Measurements from ENCODE around the gene GBGT1. TPM values are rescaled to one million over a fixed set of nuclear protein-coding genes. Genes with fewer than 3 reads are reported as not detected.

Gene GBGT1
- total RNA-seq, 1 experiment from 2014 or later, result 16.5 TPM

GRCh38 chr9:133120501-133121197 lies 43.1 kb downstream of the GBGT1 start:
- Mint-ChIP-seq H3K27me3 (ENCODE audit: low read depth) (peaks cover 58% of the 10 kb centered on the region), H3K36me3 (no peaks in the 10 kb centered on the region), H3K4me3 (peak overlapping the region; percentile 75), H3K9me3 (no peaks in the 10 kb centered on the region), H3K4me1 (peaks cover 12% of the 10 kb centered on the region), H3K27ac (no peak overlapping the region)
- ATAC-seq (peak; percentile 6), DNase-seq (ENCODE audit: low spot score) (no peak)
- CTCF ChIA-PET, result interaction anchor here (1.0 to 6.0 kb wide), 3 partner anchors 11 to 27 kb away, joined by 3 to 70 read pairs (median 8); no protein-coding TSS in a partner anchor
- POLR2A ChIA-PET, result no interaction called here
- no peak for TF ChIP-seq JUN (CRISPR knock-in tag; IDR thresholded peaks at IDR 0.05)
- TF ChIP-seq E2F5 (CRISPR knock-in tag; IDR thresholded peaks at IDR 0.05), result no peak
- TF ChIP-seq GABPB1 (CRISPR knock-in tag; IDR thresholded peaks at IDR 0.05), result no peak
- no peak for TF ChIP-seq ZNF532 (CRISPR knock-in tag; IDR thresholded peaks at IDR 0.05; ENCODE audit: borderline replicate concordance)
- TF ChIP-seq MYBL2 (CRISPR knock-in tag; IDR thresholded peaks at IDR 0.05), result no peak
- TF ChIP-seq ZNF671 (CRISPR knock-in tag; IDR thresholded peaks at IDR 0.05), result no peak
- TF ChIP-seq ZNF219 (CRISPR knock-in tag; IDR thresholded peaks at IDR 0.05; ENCODE audit: borderline replicate concordance), result no peak
- no peak for TF ChIP-seq IRF1 (CRISPR knock-in tag; IDR thresholded peaks at IDR 0.05)
- no peak for TF ChIP-seq ELF4 (CRISPR knock-in tag; IDR thresholded peaks at IDR 0.05; ENCODE audit: low read depth)
- TF ChIP-seq OVOL2 (CRISPR knock-in tag; IDR thresholded peaks at IDR 0.05; ENCODE audit: borderline replicate concordance), result no peak
- TF ChIP-seq ZNF121 (CRISPR knock-in tag; IDR thresholded peaks at IDR 0.05), result no peak
- no peak for TF ChIP-seq FOXP1 (CRISPR knock-in tag; IDR thresholded peaks at IDR 0.05; ENCODE audit: borderline replicate concordance)
- TF ChIP-seq MXD4 (CRISPR knock-in tag; IDR thresholded peaks at IDR 0.05; ENCODE audit: borderline replicate concordance), result no peak
- TF ChIP-seq E2F1 (CRISPR knock-in tag; IDR thresholded peaks at IDR 0.05), result no peak
- TF ChIP-seq MAX (CRISPR knock-in tag; IDR thresholded peaks at IDR 0.05), result no peak
- no peak for TF ChIP-seq FOXK1 (CRISPR knock-in tag; IDR thresholded peaks at IDR 0.05)
- 0 out of 2 replicates have a peak, but pooled peaks have one; percentile 55 for TF ChIP-seq SP1 (CRISPR knock-in tag; conservative IDR thresholded peaks at IDR 0.05)
- TF ChIP-seq ATF2 (CRISPR knock-in tag; IDR thresholded peaks at IDR 0.05; ENCODE audit: borderline replicate concordance, low read depth), result no peak
- no peak for TF ChIP-seq RELA (CRISPR knock-in tag; IDR thresholded peaks at IDR 0.05; ENCODE audit: borderline replicate concordance)
- no peak for TF ChIP-seq SMAD4 (CRISPR knock-in tag; IDR thresholded peaks at IDR 0.05)
- 0 out of 2 replicates have a peak, but pooled peaks have one; percentile 19 for TF ChIP-seq ZNF416 (CRISPR knock-in tag; IDR thresholded peaks at IDR 0.05)
- no peak for TF ChIP-seq ATF6 (CRISPR knock-in tag; IDR thresholded peaks at IDR 0.05)
- no peak for TF ChIP-seq ZNF317 (CRISPR knock-in tag; IDR thresholded peaks at IDR 0.05; ENCODE audit: borderline replicate concordance, low read depth)
- no peak for TF ChIP-seq SOX15 (CRISPR knock-in tag; IDR thresholded peaks at IDR 0.05)
- TF ChIP-seq FOXP4 (CRISPR knock-in tag; IDR thresholded peaks at IDR 0.05), result no peak
- peak; percentile 13; the same call in 1 of the 2 replicates for TF ChIP-seq ZNF423 (CRISPR knock-in tag; IDR thresholded peaks at IDR 0.05)

All from WTC11 (cell line).